DMS53 treated with DMSO at 0.1 percent for 48 hours (cell line): Measurements from ENCODE around the gene TRMT1.
A peak's percentile ranks its signal among the peaks of the same experiment; 100 is the strongest.
"Not testable (repeated sequence)": the region's sequence is repeated elsewhere in the genome, so short reads cannot be mapped to it uniquely, and the experiment has no call there.

Experiments
- DNase-seq: peaks from one replicate; lab custom pipeline; 2025; ENCODE audit not compliant: unreplicated experiment; lab: John Stamatoyannopoulos, UW

Gene TRMT1

DNA sequence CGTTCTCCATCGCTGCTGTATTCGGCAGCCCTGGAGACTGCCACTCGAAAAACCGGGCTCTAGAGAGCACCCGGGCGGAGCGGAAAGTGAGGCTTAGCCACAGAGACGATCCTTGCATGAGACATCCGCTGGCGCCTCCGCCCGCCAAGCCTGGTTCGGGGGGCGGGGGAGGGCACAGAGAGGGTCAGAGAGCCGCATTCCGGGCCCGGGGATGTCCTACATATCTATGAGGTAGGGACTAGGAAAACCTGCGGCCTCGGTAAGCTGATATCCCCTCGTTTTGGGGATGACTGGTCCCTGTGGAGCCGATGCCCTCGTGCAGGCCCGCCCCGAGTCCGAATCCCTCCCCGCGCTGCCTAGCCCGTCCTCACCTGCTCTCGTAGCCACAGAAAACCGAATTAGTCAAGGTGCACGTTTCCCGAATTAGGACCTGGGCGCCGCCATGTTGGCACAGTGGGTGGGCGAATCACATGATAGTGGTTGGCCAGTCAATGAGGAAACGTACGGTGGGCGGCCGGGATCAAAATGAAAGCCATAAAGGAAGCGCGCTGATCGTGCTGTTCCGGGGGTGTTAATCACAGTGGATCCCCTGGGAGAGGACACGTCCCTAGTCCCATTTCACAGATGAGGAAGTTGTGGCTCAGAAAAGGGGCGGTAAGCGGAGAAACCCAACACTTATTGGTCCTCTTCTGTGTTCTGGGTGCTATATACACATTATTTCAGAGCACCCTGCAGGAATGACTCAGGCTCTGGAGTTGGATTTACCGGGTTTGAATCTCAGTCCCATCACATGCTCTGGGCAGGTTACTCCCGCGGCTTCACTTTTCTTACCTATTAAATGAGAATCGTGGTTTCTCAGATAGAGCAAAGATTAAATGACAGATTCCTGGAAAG, at the start of gene TRMT1:
TSS of gene TRMT1 (minus strand) at position 459 of the 894 bp plus-strand sequence. CDS start at position 118, 341 bp downstream.
- DNase-seq, result peak; percentile 80

GRCh38 chr19:13166151-13166550, 49.6 kb upstream of the TRMT1 start:
- DNase-seq, result not testable (repeated sequence)

DNA sequence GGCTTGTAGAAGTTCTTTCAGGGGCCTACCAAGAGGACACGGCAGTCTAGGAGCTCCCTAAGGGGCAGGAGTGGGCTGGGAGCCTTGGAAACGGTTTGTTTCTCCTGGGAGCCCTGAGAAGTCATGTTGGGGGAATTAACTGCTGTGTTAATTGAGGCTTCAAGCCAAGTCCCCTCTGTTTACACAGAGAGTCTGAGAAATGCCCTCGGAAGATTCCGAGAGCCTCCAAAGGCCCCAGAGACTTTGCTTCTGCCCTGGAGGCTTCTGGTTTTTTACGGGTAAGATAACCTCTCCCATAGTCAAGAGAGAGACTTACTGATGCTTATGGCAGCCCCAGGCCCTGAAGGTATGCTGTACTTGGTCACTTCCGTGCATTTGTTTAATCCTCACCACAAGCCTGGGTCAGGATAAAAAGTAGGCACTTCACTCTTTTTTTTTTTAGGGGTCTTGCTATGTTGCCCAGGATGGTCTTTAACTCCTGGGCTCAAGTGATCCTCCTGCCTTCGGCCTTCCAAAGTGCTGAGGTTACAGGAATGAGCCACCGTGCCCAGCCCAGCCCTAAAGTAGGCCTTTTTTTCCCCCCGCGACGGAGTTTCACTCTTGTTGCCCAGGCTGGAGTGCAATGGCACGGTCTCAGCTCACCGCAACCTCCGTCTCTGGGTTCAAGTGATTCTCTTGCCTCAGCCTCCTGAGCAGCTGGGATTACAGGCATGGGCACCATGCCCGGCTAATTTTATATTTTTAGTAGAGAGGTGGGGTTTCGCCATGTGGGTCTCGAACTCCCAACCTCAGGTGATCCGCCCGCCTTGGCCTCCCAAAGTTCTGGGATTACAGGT, 48.8 kb upstream of the TRMT1 start:
- DNase-seq, result no peak

- DNase-seq, result no peak
Measured at GRCh38 chr19:13164343-13165161, 48.0 kb upstream of the TRMT1 start.

DNA sequence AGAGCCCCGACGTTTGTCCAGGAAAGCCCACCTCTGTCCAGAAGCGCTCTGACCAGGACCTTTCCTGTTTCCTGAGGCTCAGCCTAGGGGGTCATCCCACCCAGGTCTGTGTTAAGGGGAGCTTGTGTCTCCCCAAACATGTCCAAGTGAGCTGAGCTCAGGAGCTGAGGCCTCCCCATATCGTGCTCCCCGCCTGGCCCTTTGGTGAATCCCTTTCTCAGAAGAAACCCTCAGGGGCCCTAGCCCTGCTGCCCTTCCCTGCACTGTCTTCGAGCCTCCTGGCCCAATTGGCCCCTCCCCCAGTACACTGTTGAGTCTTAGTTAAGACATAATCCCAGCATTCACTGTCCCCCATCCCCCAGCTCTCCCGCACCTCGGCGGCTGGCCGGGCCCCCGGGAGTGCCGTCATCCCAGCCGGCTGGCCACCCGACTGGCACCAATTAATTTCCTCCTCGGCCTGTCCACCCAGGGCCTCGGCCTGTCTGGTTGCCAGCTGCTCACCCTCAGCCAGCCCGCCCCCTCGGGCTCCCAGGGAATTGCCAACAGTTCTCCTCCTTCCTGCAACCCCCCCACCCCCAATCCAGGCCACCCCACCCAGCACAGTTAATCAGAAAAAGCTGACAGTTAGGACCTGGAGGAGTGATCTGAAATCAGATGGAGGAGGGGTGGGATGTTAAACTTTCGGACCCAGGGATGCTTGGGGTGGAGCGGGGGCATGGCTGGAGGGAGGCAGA, 47.2 kb upstream of the TRMT1 start:
- DNase-seq, result peak; percentile 20

GRCh38 chr19:13162724-13163608, 46.4 kb upstream of the TRMT1 start:
- DNase-seq, result peak; percentile 92

DNA sequence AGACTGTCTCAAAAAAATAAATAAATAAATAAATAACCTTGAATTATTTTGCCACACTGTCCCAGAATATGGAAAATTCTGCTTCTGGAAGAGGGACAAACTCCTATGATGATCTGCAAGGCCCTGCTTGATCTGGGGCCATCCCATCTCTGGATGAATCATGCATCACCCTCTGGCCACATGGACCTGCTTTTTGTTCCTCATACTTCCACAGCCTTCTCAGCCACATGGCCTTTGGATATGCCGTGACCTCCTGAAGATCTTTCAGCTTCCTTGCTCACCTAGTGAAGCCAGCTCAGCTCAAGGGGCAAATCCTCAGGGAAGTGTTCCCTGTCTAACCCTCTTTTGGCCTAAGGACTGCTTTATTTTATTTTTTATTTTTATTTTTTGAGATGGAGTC, 44.0 kb upstream of the TRMT1 start:
- DNase-seq, result no peak

- no peak for DNase-seq
Measured at GRCh38 chr19:13159713-13160112, 43.2 kb upstream of the TRMT1 start.

GRCh38 chr19:13155472-13156359, 39.2 kb upstream of the TRMT1 start:
- peak; percentile 21 for DNase-seq

DNA sequence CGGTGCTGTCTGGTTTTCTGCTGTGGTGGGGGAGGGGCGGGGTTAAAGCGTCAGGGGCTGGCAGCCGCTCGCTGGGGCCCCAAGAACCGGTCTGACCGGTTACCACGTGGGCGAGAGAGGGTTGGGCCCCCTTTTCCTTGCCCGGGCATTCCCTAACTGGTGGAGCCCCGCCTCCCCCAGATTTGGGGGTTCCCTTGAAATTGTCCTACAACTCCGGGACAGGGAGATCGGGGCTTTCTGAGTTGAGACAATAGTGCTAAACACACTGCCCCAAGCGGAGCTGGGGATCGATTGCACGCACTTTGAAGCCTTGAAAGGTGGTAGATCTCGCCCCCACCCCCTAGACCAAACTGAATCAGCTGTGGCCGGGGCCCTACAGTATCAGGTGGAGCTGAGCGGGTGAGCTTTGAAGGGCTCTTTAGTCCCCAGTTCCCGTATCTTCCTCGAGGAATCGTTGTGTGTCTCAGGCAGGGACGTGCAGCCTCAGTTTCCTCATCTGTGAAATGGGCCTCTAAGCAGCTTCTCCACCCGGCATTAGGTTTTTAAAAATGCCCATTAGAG, 38.5 kb upstream of the TRMT1 start:
- peak; percentile 72 for DNase-seq

DNA sequence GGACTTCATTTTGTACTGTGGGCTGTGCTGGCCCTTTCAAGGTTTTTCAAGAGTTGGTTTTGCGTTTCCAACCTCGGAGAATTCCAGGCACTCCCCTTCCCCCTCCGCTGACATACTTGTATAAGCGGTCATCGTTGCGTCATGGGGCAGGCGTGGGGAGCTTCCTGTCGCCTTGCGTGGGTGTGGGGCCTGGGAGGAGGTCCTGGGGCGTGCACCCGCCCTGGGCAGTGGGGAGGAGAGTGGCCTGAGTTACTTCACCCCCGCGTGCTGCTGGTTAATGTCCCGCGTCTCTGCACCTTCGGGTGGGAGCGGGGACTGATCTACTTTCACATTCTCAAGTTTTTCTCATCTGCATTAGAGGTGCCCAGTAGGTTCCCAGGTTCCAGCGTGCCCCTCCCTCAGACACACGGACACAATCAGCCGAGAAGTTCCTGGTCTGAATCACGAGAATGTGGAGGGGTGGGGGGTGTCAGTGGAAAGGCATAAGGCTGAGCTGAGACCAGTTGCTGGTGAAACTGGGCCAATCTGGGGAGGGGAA, 37.8 kb upstream of the TRMT1 start:
- peak; percentile 57 for DNase-seq

DNA sequence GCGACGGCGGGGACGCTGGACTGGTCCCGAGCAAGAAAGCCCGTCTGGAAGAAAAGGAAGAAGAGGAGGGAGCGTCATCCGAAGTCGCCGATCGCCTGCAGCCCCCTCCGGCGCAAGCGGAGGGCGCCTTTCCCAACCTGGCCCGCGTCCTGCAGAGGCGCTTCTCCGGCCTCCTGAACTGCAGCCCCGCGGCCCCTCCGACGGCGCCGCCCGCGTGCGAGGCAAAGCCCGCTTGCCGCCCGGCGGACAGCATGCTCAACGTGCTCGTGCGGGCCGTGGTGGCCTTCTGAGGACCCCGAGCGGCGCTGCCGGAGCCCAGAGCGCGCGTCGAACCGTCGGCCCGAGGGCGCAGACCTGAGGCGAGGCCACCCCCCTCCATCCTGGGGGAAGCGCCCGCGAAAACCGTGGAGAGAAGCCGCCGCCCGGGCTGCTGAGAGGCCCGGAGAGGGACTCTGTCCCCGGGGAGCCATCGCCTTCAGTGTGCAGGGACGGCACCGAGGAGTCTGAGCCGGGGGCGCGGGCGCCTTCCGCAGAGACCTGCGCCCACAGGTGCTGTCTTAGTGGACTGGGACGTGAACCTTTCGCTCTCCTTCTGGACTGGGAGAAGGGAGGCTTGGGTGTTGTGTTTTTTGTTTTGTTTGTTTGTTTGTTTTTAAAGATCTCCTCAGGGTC, 37.2 kb upstream of the TRMT1 start:
- no peak for DNase-seq

GRCh38 chr19:13152974-13153568, 36.5 kb upstream of the TRMT1 start:
- DNase-seq, result peak; percentile 68

- no peak for DNase-seq
Measured at GRCh38 chr19:13152356-13152973, 35.9 kb upstream of the TRMT1 start.

- peak; percentile 84 for DNase-seq
Measured at GRCh38 chr19:13151605-13152355, 35.2 kb upstream of the TRMT1 start.
